ENCODE data around the gene CDH6.

GRCh38 chr5:31289429-31289828 is 95.9 kb downstream of the CDH6 start:
- TF ChIP-seq POLR2A (IDR thresholded peaks at IDR 0.05): no peak
- TF ChIP-seq, protein P1, sequence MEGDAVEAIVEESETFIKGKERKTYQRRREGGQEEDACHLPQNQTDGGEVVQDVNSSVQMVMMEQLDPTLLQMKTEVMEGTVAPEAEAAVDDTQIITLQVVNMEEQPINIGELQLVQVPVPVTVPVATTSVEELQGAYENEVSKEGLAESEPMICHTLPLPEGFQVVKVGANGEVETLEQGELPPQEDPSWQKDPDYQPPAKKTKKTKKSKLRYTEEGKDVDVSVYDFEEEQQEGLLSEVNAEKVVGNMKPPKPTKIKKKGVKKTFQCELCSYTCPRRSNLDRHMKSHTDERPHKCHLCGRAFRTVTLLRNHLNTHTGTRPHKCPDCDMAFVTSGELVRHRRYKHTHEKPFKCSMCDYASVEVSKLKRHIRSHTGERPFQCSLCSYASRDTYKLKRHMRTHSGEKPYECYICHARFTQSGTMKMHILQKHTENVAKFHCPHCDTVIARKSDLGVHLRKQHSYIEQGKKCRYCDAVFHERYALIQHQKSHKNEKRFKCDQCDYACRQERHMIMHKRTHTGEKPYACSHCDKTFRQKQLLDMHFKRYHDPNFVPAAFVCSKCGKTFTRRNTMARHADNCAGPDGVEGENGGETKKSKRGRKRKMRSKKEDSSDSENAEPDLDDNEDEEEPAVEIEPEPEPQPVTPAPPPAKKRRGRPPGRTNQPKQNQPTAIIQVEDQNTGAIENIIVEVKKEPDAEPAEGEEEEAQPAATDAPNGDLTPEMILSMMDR (IDR thresholded peaks at IDR 0.05): no peak

Measured in lower leg skin (tissue), 3 donors.